ENCODE measurements around the gene CRELD1.
"Not testable (repeated sequence)": the region's sequence is repeated elsewhere in the genome, so short reads cannot be mapped to it uniquely, and the experiment has no call there.

Gene CRELD1

DNA sequence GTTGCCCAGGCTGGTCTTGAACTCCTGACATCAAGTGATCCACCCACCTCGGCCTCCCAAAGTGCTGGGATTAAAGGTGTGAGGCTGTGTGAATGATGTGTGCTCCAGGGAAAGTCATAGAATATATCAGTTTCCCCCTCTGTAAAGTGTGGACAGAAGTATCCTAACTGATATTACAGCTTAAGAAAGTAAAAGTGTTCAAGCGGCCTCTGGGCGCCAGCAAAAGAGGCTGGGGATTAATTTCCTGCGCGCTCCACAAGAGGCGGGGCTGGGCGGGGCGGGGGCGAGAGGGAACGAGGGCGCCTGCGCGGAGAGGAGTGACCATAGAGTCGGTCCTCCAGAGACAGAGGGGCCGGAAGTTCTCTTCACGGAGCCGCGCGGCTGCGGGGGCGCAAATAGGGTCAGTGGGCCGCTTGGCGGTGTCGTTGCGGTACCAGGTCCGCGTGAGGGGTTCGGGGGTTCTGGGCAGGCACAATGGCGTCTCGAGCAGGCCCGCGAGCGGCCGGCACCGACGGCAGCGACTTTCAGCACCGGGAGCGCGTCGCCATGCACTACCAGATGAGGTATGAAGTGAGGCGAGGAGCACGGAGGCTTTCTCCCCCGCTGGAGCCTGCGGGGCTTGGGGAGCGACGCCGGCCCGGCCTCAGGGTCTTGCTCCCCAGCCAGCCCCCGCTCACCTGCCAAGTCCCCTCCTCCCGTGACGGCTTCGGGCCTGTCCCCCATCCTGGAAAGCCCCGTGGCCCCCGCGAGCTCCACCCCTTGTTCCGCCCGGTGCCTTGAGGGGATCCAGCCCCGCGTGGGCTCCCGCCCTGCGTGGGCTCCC lies 43.2 kb upstream of the CRELD1 start, which contains the start of gene JAGN1:
Gene JAGN1, plus strand, starts transcription at position 362 of the 823 bp plus-strand sequence. Its CDS starts 113 bp downstream, at position 475.
- DNase-seq (ENCODE audit: low read depth) = peak; percentile 70
- in situ Hi-C loops (cut with HindIII; ENCODE audit: low sequenced_read_pairs) = no loop called here
- TF ChIP-seq, protein P1, sequence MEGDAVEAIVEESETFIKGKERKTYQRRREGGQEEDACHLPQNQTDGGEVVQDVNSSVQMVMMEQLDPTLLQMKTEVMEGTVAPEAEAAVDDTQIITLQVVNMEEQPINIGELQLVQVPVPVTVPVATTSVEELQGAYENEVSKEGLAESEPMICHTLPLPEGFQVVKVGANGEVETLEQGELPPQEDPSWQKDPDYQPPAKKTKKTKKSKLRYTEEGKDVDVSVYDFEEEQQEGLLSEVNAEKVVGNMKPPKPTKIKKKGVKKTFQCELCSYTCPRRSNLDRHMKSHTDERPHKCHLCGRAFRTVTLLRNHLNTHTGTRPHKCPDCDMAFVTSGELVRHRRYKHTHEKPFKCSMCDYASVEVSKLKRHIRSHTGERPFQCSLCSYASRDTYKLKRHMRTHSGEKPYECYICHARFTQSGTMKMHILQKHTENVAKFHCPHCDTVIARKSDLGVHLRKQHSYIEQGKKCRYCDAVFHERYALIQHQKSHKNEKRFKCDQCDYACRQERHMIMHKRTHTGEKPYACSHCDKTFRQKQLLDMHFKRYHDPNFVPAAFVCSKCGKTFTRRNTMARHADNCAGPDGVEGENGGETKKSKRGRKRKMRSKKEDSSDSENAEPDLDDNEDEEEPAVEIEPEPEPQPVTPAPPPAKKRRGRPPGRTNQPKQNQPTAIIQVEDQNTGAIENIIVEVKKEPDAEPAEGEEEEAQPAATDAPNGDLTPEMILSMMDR (IDR thresholded peaks at IDR 0.05; ENCODE audit: low read depth, low read length, missing control alignments) = no peak
- H3K4me3 ChIP-seq (ENCODE audit: low read depth, low read length) = peak within 1 kb of the TSS; percentile 96

DNA sequence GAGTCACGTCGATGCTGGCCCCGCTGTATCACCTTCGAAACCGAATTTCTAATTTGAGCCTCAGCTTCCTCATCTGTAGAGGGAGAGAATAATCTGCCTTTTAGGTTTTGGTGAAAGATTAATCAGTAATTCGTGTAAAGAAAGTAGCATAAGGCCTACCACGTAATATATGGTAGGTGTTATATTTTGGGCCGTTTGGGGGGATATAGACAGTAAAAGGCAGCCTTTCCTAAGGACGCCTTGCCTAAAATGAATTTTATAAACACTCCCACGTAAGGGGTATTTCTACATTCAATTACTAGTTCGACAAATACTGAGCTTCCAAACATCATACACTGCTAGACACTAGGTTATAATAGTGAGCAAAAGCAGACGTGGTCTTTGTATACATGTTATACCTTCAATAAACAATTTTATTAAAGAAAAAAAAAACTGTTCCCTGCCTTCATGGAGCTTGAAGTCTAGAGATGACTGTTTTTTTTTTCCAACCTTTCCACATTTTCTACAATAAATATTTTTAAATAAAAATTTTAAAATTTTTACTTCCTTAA lies 42.5 kb upstream of the CRELD1 start:
- in situ Hi-C loops (cut with HindIII; ENCODE audit: low sequenced_read_pairs) = no loop called here
- TF ChIP-seq, protein P1 (IDR thresholded peaks at IDR 0.05; ENCODE audit: low read depth, low read length, missing control alignments) = no peak
- DNase-seq (ENCODE audit: low read depth) = no peak
- H3K4me3 ChIP-seq (ENCODE audit: low read depth, low read length) = peak overlapping the region; percentile 96

DNA sequence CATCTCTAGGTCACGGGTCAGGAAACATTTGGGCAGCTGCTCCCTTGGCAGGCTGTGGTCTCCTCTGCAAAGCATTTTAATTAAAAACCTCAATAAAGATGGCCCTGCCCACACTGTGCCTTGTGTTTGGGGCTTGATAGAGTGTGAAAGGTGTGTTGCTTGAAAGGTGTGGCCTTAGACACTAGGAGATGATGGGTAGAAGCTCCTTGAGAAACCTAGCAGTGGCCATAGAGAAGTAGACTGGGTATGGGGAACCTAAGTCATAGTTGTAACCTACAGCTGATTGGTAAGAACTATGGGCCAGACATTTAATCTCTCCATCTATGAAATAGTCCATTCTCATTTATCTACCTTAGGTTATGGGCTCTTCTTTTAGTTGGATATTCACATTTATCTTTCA lies 39.9 kb upstream of the CRELD1 start:
- H3K4me3 ChIP-seq (ENCODE audit: low read depth, low read length) = no peak overlapping the region
- TF ChIP-seq, protein P1 (IDR thresholded peaks at IDR 0.05; ENCODE audit: low read depth, low read length, missing control alignments) = no peak
- in situ Hi-C loops (cut with HindIII; ENCODE audit: low sequenced_read_pairs) = no loop called here
- DNase-seq (ENCODE audit: low read depth) = no peak

DNA sequence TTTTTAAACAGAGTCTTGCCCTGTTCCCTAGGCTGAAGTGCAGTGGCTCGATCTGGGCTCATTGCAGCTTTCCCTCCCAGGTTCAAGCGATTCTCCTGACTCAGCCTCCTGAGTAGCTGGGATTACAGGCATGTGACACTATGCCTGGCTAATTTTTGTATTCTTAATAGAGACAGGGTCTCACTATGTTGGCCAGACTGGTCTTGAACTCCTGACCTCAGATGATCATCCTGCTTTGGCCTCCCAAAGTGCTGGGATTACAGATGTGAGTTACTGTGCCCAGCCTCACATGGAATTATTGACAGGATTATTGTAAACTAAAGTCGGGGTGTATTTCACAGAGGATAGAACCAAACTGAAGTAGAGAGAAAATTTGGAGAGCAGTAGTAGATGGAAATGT lies 37.9 kb upstream of the CRELD1 start:
- in situ Hi-C loops (cut with HindIII; ENCODE audit: low sequenced_read_pairs); DNase-seq (ENCODE audit: low read depth); H3K4me3 ChIP-seq (ENCODE audit: low read depth, low read length): not testable (repeated sequence)

DNA sequence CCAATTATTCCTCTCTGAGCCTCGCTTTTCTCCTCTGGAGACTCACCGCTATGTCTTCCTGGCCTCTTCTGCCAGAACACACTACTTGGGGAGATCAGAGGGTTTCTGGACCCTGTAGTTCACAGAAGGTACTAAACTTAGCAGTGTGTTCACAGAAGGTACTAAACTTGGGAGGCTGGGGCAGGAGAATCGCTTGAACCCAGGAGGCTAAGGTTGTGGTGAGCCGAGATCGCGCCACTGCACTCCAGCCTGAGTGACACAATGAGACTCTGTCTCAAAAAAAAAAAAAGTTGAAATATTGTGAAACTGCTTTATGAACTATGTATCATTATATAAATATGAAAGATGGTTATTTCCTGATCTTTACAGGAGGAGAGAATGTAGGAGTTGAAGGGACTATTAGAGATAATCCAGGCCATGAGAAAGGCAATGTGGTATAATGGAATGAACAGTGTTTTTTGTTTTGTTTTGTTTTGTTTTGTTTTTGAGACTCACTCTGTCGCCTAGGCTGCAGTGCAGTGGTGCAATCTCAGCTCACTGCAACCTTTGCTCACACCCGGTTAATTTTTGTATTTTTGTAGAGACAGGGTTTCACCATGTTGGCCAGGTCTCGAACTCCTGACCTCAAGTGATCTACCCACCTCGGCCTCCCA lies 36.8 kb upstream of the CRELD1 start:
- in situ Hi-C loops (cut with HindIII; ENCODE audit: low sequenced_read_pairs); H3K4me3 ChIP-seq (ENCODE audit: low read depth, low read length); DNase-seq (ENCODE audit: low read depth): not testable (repeated sequence)

DNA sequence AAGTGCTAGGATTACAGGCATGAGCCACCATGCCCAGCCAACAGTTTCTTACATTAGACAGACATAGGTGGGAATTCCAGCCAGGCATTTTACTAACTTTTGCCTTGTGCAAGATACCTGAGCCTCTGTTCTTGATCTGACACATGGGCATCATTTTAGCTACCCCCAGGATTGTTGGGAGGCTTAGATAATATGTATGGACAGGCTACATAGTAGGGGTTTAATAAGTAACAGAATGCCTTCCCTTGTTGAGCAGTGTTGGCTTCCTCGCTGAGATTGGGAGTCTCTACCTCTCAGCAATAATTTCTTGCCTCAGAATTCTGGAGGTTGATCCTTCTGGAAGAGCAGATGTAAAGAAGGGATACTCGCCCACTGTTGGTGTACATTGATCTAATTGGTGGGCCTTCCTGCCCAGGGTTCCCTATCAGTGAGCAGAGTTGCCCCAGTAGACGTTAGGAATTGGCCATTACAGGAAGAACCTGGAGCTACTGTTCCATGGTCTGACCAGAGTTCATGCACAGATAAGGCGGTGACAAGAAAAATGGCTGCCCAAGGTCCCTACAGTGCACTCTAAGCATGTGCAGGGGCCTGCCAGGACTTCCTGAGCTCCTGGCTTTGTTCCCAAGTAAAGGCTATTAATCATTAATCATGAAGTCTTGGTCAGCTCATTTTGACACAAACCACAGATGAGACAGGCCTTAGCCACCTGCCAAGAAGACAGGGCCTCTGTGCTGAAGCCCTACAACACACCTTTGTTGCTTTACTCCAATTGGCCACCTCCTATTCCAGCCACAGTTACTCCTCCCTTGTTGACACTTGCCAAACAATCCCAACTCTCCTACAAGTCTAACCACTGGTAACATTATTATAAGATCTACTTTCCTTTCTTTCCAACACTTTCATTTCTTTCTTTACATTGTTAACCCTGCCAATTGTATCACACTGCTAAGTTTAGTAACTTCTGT lies 35.9 kb upstream of the CRELD1 start:
- TF ChIP-seq, protein P1 (IDR thresholded peaks at IDR 0.05; ENCODE audit: low read depth, low read length, missing control alignments) = no peak
- DNase-seq (ENCODE audit: low read depth) = no peak
- in situ Hi-C loops (cut with HindIII; ENCODE audit: low sequenced_read_pairs) = no loop called here
- H3K4me3 ChIP-seq (ENCODE audit: low read depth, low read length) = no peak overlapping the region
